Tibial nerve (tissue), 4 donors: ENCODE data around the gene UGT1A7. TPM values are rescaled to one million over a fixed set of nuclear protein-coding genes. Genes with fewer than 3 reads are reported as not detected.

Source experiments
- DNase-seq, 2 donors: peaks; one replicate each; pipeline ENCODE4 v3.0.0-alpha.2; 2019; ENCODE audit warnings: low spot score in 2 of 2
- H3K27ac ChIP-seq, 4 donors: fragments of 200-600 bp; sonication (generic) in 3 of 4; one replicate each; pipeline ENCODE4 v1.5.1; 2017 to 2019; ENCODE audit warnings: mild to moderate bottlenecking in 1 of 4
- H3K27me3 ChIP-seq, 2 donors: fragments of 200-600 bp; sonication (generic) in 1 of 2; one replicate each; pipeline versions ENCODE4 v1.5.1 to v1.6.0; 2017 to 2019
- H3K36me3 ChIP-seq, 3 donors: fragments of 200-600 bp; sonication (generic); one replicate each; pipeline ENCODE4 v1.5.1; 2018 to 2019
- H3K4me1 ChIP-seq, 4 donors: fragments of 200-600 bp; sonication (generic) in 3 of 4; one replicate each; pipeline ENCODE4 v1.5.1; 2017 to 2019
- H3K4me3 ChIP-seq, 4 donors: fragments of 200-600 bp; sonication (generic) in 3 of 4; one replicate each; pipeline ENCODE4 v1.5.1; 2017 to 2019; ENCODE audit warnings: mild to moderate bottlenecking in 1 of 4, moderate library complexity in 1 of 4
- H3K9me3 ChIP-seq, 4 donors: fragments of 200-600 bp; sonication (generic) in 3 of 4; one replicate each; pipeline ENCODE4 v1.5.1; 2017 to 2019
- CTCF ChIP-seq, 5 experiments: fragments of 200-600 bp in 3 of 5; fragments of 450-650 bp in 2 of 5; sonication (generic) in 3 of 5; IDR thresholded peaks; one replicate each; pipeline ENCODE4 v1.5.1; 2016 to 2019; ENCODE audit warnings: antibody characterized with exemption in 5 of 5, mild to moderate bottlenecking in 3 of 5, moderate library complexity in 2 of 5
- EP300 ChIP-seq, 2 donors: sonication (generic); formaldehyde crosslinking; IDR thresholded peaks; one replicate each; pipeline ENCODE4 v1.6.1; 2017; ENCODE audit warnings: antibody characterized with exemption in 2 of 2, mild to moderate bottlenecking in 1 of 2
- POLR2A ChIP-seq, 2 donors: fragments of 450-650 bp; IDR thresholded peaks; one replicate each; pipeline ENCODE4 v1.6.1; 2017; ENCODE audit warnings: antibody characterized with exemption in 2 of 2, mild to moderate bottlenecking in 2 of 2, moderate library complexity in 2 of 2
- WGBS, 2 donors: methylation state at CpG; one replicate each; pipeline ENCODE4 v1.1.5; 2018; 5-methylcytosine and 5-hydroxymethylcytosine counted together
- total RNA-seq, 4 donors: library from RNA; depleted of rRNA; stranded (reverse); fragments of >200 nt; gene quantifications; one replicate each; pipeline ENCODE4 v1.1.0, GENCODE V29; 2016

Gene UGT1A7
- total RNA-seq, 4 donors from 2014 or later, result not detected

DNA sequence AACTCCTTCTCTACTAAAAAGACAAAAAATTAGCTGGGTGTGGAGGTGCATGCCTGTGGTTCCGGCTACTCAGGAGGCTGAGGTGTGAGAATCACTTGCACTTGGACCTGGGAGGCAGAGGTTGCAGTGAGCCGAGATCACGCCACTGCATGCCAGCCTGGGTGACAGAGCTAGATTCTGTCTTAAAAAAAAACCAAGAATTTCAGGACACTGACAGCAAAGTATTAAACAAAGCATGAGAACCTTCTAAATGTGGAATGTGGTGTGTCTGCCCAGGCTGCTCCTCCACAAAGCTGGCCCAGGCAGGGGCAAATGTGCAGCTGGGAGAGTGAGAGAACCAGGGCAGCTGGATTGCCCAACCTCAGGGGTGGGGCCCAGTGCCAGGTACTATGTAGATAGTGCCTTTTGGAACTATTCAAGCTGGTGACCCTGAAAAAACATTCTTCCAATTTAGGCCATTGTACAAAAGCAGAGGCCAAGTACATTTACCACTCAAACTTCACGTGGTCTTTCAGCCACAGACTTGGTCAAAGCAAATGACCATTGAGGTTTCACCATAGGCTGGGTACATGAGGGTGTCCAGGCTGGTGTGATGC lies 24.3 kb downstream of the UGT1A7 start:
- Histone ChIP-seq H3K27me3 (no peaks in the 10 kb centered on the region), H3K4me3 (no peak overlapping the region), H3K36me3 (no peaks in the 10 kb centered on the region), H3K9me3 (peaks cover 0 to 6% (median 0%) of the 10 kb centered on the region in 4 donors), H3K27ac (no peak overlapping the region), H3K4me1 (no peaks in the 10 kb centered on the region)
- no peak for DNase-seq
- TF ChIP-seq CTCF (IDR thresholded peaks at IDR 0.05) (no peak), POLR2A (IDR thresholded peaks at IDR 0.05) (no peak)
- WGBS, 2 donors, result 65 to 79% methylated on average over 4 of the region's 4 CpGs

DNA sequence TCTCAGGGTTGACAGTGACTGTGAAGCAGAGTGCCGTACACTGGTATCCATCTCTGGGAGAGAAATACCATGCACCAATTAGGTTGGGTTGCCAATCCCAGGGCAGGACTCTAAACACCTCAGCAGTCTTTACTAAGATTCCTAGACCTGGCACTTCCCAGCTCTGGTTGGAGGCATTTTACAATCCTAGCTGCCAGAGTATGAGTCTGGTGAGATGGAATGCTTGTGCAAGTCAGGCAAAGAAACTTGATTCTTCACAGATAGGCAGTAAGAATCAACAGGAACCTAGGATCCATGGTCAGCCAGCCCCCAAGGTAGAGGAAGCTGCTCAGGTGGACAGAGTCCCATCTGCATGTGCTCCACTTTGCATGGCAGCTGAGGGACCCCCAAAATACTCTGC lies 25.0 kb downstream of the UGT1A7 start:
- no peaks in the 10 kb centered on the region for H3K27me3 ChIP-seq
- DNase-seq, result no peak
- WGBS, 2 donors, result 47 to 56% methylated on average over 1 of the region's 1 CpG
- no peaks in the 10 kb centered on the region for H3K36me3 ChIP-seq
- H3K4me1 ChIP-seq, result no peaks in the 10 kb centered on the region
- H3K4me3 ChIP-seq, result no peak overlapping the region
- H3K9me3 ChIP-seq, result peaks cover 0 to 6% (median 0%) of the 10 kb centered on the region in 4 donors
- TF ChIP-seq POLR2A (IDR thresholded peaks at IDR 0.05) (no peak), CTCF (IDR thresholded peaks at IDR 0.05) (no peak), EP300 (IDR thresholded peaks at IDR 0.05) (no peak)
- no peak overlapping the region for H3K27ac ChIP-seq

GRCh38 chr2:233707940-233708644 lies 26.4 kb downstream of the UGT1A7 start:
- H3K27me3 ChIP-seq, result no peaks in the 10 kb centered on the region
- 67 to 68% methylated on average over 10 of the region's 10 CpGs for WGBS, 2 donors
- H3K27ac ChIP-seq, result no peak overlapping the region
- no peak overlapping the region for H3K4me3 ChIP-seq
- H3K36me3 ChIP-seq, result no peaks in the 10 kb centered on the region
- TF ChIP-seq CTCF (IDR thresholded peaks at IDR 0.05) (no peak), POLR2A (IDR thresholded peaks at IDR 0.05) (no peak), EP300 (IDR thresholded peaks at IDR 0.05) (no peak)
- H3K4me1 ChIP-seq, result no peaks in the 10 kb centered on the region
- DNase-seq, result no peak
- peaks cover 0 to 6% (median 0%) of the 10 kb centered on the region in 4 donors for H3K9me3 ChIP-seq

GRCh38 chr2:233708942-233709341 lies 27.2 kb downstream of the UGT1A7 start:
- Histone ChIP-seq H3K36me3 (no peaks in the 10 kb centered on the region), H3K4me1 (no peaks in the 10 kb centered on the region), H3K9me3 (peaks cover 0 to 6% (median 0%) of the 10 kb centered on the region in 4 donors), H3K27ac (no peak overlapping the region), H3K27me3 (no peaks in the 10 kb centered on the region), H3K4me3 (no peak overlapping the region)
- TF ChIP-seq POLR2A (IDR thresholded peaks at IDR 0.05) (no peak), CTCF (IDR thresholded peaks at IDR 0.05) (no peak), EP300 (IDR thresholded peaks at IDR 0.05) (no peak)
- DNase-seq, result no peak
- WGBS, 2 donors, result 78 to 83% methylated on average over 5 of the region's 5 CpGs

GRCh38 chr2:233711312-233712008 lies 29.8 kb downstream of the UGT1A7 start:
- Histone ChIP-seq H3K27me3 (no peaks in the 10 kb centered on the region), H3K4me1 (no peaks in the 10 kb centered on the region), H3K36me3 (no peaks in the 10 kb centered on the region), H3K9me3 (no peaks in the 10 kb centered on the region), H3K4me3 (no peak overlapping the region), H3K27ac (no peak overlapping the region)
- no peak for TF ChIP-seq POLR2A (IDR thresholded peaks at IDR 0.05)
- TF ChIP-seq CTCF (IDR thresholded peaks at IDR 0.05), result peak; percentile 35 to 80 (median 39)
- 43 to 45% methylated on average over 9 to 11 of the region's 11 CpGs for WGBS, 2 donors
- DNase-seq, result peak; percentile 30 to 60
